Measurements from ENCODE around the gene ZNF783. TPM values are rescaled to one million over a fixed set of nuclear protein-coding genes. Genes with fewer than 3 reads are reported as not detected.

Gene ZNF783
- total RNA-seq, 1 experiment from 2014 or later, result 9.9 TPM

GRCh38 chr7:149239345-149240143 is 22.5 kb upstream of the ZNF783 start, which contains the start of gene ZNF212 (continued):
- TF ChIP-seq KAT7 (CRISPR knock-in tag; IDR thresholded peaks at IDR 0.05; ENCODE audit: borderline replicate concordance) (peak; percentile 91; the same call in 1 of the 2 replicates), MYBL2 (CRISPR knock-in tag; IDR thresholded peaks at IDR 0.05) (peak; percentile 91), ATF2 (CRISPR knock-in tag; IDR thresholded peaks at IDR 0.05; ENCODE audit: borderline replicate concordance, low read depth) (no peak), TEAD4 (CRISPR knock-in tag; IDR thresholded peaks at IDR 0.05) (no peak), USF2 (CRISPR knock-in tag; IDR thresholded peaks at IDR 0.05) (no peak), TEAD1 (CRISPR knock-in tag; IDR thresholded peaks at IDR 0.05) (peak; percentile 80; the same call in 1 of the 2 replicates), ZBTB43 (CRISPR knock-in tag; IDR thresholded peaks at IDR 0.05) (peak; percentile 81; the same call in 1 of the 2 replicates), HMGXB4 (CRISPR knock-in tag; IDR thresholded peaks at IDR 0.05) (peak; percentile 94), ZNF281 (CRISPR knock-in tag; IDR thresholded peaks at IDR 0.05) (no peak), ESRRA (CRISPR knock-in tag; IDR thresholded peaks at IDR 0.05; ENCODE audit: borderline replicate concordance) (peak; percentile 87), JUN (CRISPR knock-in tag; IDR thresholded peaks at IDR 0.05) (no peak)

GRCh38 chr7:149240637-149241036 is 21.4 kb upstream of the ZNF783 start:
- ChIA-PET CTCF (interaction anchor here (0.6 to 1.9 kb wide), 9 partner anchors 21 to 365 kb away, joined by 3 to 7 read pairs (median 4); partner anchors contain the start of genes ZNF282 and ZNF783), POLR2A (no interaction called here)
- peak overlapping the region; percentile 96 for H3K4me3 Mint-ChIP-seq
- peaks cover 11% of the 10 kb centered on the region for H3K4me1 Mint-ChIP-seq
- H3K36me3 Mint-ChIP-seq, result peaks cover 12% of the 10 kb centered on the region
- no peak for ATAC-seq
- peak overlapping the region; percentile 36 for H3K27ac Mint-ChIP-seq
- peaks cover 14% of the 10 kb centered on the region for H3K9me3 Mint-ChIP-seq
- peaks cover 13% of the 10 kb centered on the region; the same call in 1 of the 2 replicates for H3K27me3 Mint-ChIP-seq (ENCODE audit: low read depth)
- no peak for DNase-seq (ENCODE audit: low spot score)
- TF ChIP-seq GABPB1 (CRISPR knock-in tag; IDR thresholded peaks at IDR 0.05), result no peak
- no peak for TF ChIP-seq CREB1 (CRISPR knock-in tag; IDR thresholded peaks at IDR 0.05)
- no peak for TF ChIP-seq IRF2 (CRISPR knock-in tag; IDR thresholded peaks at IDR 0.05; ENCODE audit: borderline replicate concordance, low read depth)
- no peak for TF ChIP-seq IRF1 (CRISPR knock-in tag; IDR thresholded peaks at IDR 0.05)
- no peak for TF ChIP-seq NR1H2 (CRISPR knock-in tag; IDR thresholded peaks at IDR 0.05)
- TF ChIP-seq SMAD4 (CRISPR knock-in tag; IDR thresholded peaks at IDR 0.05), result no peak
- no peak for TF ChIP-seq SP1 (CRISPR knock-in tag; conservative IDR thresholded peaks at IDR 0.05)
- no peak for TF ChIP-seq ZNF512 (CRISPR knock-in tag; IDR thresholded peaks at IDR 0.05; ENCODE audit: borderline replicate concordance)
- no peak for TF ChIP-seq ETV6 (CRISPR knock-in tag; IDR thresholded peaks at IDR 0.05)
- TF ChIP-seq ZNF121 (CRISPR knock-in tag; IDR thresholded peaks at IDR 0.05), result no peak
- no peak for TF ChIP-seq ATF3 (CRISPR knock-in tag; conservative IDR thresholded peaks at IDR 0.05)
- no peak for TF ChIP-seq EMX1 (CRISPR knock-in tag; IDR thresholded peaks at IDR 0.05)
- TF ChIP-seq PRRX2 (CRISPR knock-in tag; IDR thresholded peaks at IDR 0.05), result no peak
- TF ChIP-seq ZNF263 (CRISPR knock-in tag; IDR thresholded peaks at IDR 0.05; ENCODE audit: low read depth), result no peak
